ENCODE data around the gene INTS11.

Gene INTS11

DNA sequence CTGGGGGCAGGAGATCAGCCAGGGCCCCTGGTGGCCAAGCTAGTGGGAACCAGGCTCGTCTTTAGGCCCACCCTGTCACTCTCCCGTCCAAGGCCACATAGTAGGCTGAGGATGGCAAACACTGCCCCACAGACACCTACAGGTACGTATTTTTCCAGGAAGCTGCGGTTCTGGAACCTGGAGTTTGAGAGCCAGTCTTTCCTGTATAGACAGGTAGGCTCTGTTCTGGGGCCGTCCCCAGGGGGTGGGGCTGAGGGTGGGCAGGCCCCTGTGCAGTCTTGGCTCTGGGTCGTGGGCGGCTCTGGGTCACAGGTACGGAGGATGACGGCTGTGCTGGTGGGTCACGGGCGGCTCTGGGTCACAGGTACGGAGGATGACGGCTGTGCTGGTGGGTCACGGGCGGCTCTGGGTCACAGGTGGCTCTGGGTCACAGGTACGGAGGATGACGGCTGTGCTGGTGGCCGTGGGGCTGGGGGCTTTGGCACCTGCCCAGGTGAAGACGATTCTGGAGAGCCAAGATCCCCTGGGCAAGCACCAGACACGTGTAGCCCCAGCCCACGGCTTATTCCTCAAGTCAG lies 13.9 kb downstream of the INTS11 start:
- ATAC-seq = no peak

DNA sequence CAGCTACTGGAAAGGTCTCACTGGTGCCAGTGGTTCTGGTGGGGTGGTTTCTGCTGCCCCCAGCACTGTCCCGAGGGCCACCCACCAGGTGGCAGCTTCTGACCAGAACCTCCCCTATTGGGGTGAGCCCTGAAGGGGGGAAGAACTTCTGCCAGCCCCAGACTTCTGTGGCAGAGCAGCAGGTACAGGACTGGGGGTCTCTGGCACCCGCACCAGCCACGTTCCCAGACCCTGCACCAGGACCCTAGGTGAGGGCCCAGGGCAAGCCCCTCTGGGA lies 14.4 kb downstream of the INTS11 start:
- ATAC-seq = no peak
- Mint-ChIP-seq H3K4me3 (peak overlapping the region; percentile 75), H3K27ac (no peak overlapping the region), H3K36me3 (ENCODE audit: low read depth) (peaks cover 4% of the 10 kb centered on the region), H3K9me3 (no peaks in the 10 kb centered on the region), H3K27me3 (no peaks in the 10 kb centered on the region), H3K4me1 (peaks cover 19% of the 10 kb centered on the region)
- DNase-seq = no peak

More for the DNA sequence above, 13.9 kb downstream of the INTS11 start:
- Mint-ChIP-seq H3K27me3 (no peaks in the 10 kb centered on the region), H3K27ac (no peak overlapping the region), H3K4me1 (peaks cover 16% of the 10 kb centered on the region), H3K9me3 (no peaks in the 10 kb centered on the region), H3K36me3 (ENCODE audit: low read depth) (peaks cover 4% of the 10 kb centered on the region), H3K4me3 (peak overlapping the region; percentile 50)
- no peak for DNase-seq

DNA sequence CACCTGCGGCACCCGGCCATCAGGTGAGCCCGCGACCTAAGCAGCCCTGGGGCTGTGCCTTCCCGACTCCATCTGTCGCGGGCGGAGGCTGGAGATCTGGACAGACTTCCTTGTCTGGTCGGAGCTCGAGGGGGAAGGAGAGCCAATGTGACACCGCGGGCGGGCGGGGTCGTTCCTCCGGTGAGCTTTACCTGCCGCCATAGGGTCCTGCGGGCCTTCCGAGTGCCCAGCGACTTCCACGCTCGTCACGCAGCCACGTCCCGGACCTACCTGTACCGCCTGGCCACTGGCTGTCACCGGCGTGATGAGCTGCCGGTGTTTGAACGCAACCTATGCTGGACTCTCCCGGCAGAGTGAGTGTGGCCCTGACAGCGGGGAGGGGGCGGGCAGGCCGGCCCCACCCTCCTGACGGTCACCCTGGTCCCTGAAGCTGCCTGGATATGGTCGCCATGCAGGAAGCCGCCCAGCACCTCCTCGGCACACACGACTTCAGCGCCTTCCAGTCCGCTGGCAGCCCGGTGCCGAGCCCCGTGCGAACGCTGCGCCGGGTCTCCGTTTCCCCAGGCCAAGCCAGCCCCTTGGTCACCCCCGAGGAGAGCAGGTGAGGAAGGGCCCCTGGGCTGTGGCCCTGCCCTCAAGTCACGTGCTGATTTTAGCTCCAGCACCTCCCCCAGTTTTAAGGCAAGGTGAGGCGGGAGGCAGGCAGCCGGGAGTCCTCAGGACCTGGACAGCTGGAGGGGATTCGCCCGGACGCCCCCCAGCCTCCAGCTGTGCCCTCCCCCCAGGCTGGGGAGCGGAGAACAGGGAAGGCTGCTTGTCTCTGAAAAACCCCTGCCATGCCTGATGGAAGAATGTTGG lies 15.0 kb downstream of the INTS11 start:
- Mint-ChIP-seq H3K36me3 (ENCODE audit: low read depth) (peaks cover 3% of the 10 kb centered on the region), H3K27me3 (no peaks in the 10 kb centered on the region), H3K4me3 (peak overlapping the region; percentile 75), H3K27ac (peak overlapping the region; percentile 35), H3K4me1 (peaks cover 23% of the 10 kb centered on the region), H3K9me3 (no peaks in the 10 kb centered on the region)
- DNase-seq (peak; percentile 34), ATAC-seq (no peak)

DNA sequence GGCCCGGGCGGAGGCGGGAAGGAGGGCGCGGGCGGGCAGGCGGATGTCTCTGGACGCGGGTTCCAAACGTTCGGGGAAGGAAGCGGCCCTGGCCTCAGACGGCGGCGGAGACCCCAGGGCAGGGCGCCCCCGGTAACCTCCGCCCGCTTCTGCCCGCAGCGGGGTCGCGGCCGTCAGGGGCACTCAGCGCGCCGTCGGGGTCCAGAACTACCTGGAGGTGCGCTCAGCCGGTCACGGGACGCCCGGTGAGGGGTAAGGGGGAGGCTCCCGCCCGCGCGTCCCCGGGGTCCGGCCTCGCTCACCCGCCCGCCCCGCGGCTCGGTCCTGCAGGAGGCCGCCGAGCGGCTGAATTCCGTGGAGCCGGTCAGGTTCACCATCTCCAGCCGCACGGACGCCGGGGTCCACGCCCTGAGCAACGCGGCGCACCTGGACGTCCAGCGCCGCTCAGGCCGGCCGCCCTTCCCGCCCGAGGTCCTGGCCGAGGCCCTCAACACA lies 15.7 kb downstream of the INTS11 start:
- Mint-ChIP-seq H3K36me3 (ENCODE audit: low read depth) (peaks cover 2% of the 10 kb centered on the region), H3K4me3 (peak overlapping the region; percentile 80), H3K27me3 (no peaks in the 10 kb centered on the region), H3K27ac (peak overlapping the region; percentile 56), H3K4me1 (peaks cover 23% of the 10 kb centered on the region), H3K9me3 (no peaks in the 10 kb centered on the region)
- ATAC-seq (no peak), DNase-seq (no peak)

DNA sequence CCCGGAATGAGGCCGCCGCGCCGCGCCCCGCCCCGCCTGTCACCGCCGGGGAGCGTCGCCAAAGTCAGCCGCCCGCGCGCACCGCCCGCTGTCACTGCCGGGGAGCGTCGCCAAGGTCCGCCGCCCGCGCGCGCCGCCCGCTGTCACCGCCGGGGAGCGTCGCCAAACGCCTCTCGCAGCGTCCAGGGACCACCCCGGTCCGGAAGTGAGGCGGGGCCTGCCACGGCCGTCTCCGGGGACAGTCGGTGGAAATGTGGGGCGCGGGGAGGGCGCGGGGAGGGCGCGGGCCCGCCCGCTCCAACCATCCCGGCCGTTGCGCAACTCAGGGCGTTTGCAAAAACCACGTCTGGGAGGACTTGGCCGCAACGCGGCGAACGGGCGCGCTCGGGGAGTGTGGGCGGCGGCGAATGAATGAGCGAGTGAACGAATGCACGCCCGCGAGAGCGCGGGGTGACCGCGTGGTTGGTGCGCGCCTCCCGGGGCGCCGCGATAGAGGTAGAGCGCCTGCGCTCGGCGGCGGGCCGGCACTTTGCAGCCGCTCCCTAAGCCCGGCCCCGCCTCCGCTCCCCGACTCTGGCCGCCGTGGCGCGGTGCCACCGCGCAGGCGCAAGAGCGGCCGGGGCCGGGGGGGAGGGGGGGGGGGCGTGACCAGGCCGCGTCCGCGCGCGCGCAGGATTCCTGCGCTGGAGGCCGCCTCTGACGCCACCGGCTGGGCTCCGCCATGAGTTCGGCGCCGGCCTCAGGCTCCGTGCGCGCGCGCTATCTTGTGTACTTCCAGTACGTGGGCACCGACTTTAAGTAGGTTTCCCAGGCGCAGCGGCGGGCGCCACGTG lies 16.3 kb downstream of the INTS11 start, which contains the start of the genes ACAP3 and PUSL1:
Gene ACAP3, minus strand, starts transcription at position 8 of the 833 bp plus-strand sequence. CDS start 115 bp downstream, outside the sequence.
Gene PUSL1, plus strand, starts transcription at position 675 of the 833 bp plus-strand sequence. Its CDS starts 47 bp downstream, at position 722.
- Mint-ChIP-seq H3K27me3 (no peaks in the 10 kb centered on the region), H3K27ac (peak within 1 kb of the TSS; percentile 79), H3K9me3 (no peaks in the 10 kb centered on the region), H3K4me1 (peaks cover 23% of the 10 kb centered on the region), H3K36me3 (ENCODE audit: low read depth) (no peaks in the 10 kb centered on the region), H3K4me3 (peak within 1 kb of the TSS; percentile 83)
- ATAC-seq = peak; percentile 69
- DNase-seq = peak; percentile 91

DNA sequence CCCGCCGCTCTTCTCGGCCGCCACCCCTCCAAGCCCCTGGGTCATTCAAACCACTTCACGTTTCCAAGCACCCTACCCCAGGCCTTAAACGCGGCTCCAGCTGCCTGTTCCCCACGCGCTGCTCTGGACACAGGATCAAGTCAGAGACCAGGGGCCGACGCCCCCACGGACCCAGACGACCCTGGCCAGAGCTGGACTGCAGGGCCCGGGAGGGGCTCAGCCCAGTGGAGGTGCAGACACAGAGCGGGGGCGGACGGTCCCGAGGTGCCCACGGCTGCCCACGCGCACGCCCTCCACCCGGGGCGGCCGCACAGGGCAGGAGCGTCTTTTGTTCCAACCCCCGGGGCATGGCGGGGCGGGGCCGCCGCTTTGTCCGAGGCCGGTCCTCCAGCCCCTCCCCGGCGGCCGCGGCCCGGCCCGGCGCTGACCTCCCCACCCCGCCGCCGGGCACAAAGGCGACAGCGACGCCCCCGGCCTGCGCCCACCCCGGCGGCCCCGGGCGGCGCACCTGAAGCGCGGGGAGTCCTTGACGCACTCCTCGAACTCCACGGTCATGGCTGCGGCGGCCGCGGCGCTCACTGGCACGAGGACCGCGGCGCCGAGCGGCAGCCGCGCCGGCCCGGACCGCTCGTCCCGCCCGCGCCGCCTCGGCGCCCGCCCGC lies 17.1 kb downstream of the INTS11 start:
- H3K4me3 Mint-ChIP-seq = peak overlapping the region; percentile 83
- peak overlapping the region; percentile 42 for H3K27ac Mint-ChIP-seq
- ATAC-seq (no peak), DNase-seq (no peak)
- no peaks in the 10 kb centered on the region for H3K9me3 Mint-ChIP-seq
- H3K4me1 Mint-ChIP-seq = peaks cover 23% of the 10 kb centered on the region
- no peaks in the 10 kb centered on the region for H3K27me3 Mint-ChIP-seq
- H3K36me3 Mint-ChIP-seq (ENCODE audit: low read depth) = no peaks in the 10 kb centered on the region

DNA sequence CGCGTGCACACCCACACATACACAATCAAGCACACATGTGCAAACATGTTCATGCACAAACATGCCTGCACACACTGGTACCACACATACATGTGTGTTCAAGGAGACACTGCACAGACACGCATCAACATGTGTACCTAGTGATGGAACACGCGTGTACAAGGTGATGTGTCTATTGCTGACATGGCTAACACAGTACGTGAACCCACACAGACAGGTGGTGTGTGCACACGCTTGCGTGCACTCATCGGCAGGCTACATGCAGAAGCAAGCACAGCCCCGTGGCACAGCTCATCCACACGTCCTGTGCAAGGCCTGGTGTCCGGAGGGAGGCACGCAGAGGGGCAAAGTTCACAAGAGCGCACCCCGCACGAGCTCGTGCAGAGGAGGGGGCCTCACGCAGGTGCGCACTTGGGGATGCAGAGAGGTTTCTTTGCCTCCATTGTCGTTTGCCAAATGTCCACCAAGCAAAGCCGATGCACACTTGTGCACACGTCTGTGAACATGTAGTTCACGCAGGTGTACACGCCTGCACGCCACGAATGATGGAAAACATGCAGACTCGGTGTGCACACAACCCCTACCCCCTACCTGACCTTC lies 17.7 kb downstream of the INTS11 start:
- Mint-ChIP-seq H3K9me3 (no peaks in the 10 kb centered on the region), H3K36me3 (ENCODE audit: low read depth) (no peaks in the 10 kb centered on the region), H3K4me1 (peaks cover 23% of the 10 kb centered on the region), H3K27me3 (no peaks in the 10 kb centered on the region), H3K4me3 (peak overlapping the region; percentile 83), H3K27ac (peak overlapping the region; percentile 42)
- ATAC-seq (no peak), DNase-seq (no peak)

DNA sequence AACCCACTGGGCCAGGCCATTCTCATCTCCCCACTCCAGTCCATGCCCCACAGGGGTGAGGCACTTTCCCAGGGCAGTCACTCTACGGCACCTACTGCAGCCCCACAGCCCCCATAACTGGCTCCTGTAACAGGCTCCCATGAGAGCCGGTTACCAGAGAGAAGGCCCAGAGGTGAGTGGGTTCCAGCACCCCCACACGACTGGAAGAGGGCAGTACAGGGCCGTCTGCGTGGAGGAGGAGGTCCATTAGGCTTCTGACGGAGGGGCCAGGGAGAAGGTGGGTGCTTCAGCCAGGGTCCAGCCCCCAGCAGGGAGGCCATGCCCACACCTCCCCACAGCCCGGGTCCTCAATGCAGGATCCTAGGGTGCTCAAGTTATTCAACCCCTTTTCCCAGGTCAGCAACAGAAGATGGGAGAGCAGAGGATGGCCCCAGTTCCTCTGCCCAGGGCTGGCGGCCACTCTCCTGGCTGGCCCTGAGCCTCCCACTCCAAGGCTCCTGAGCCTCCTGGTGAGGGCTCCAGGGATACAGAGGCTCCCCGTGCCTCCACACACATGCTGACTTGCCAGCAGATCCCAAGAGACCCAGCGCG lies 18.3 kb downstream of the INTS11 start:
- peaks cover 23% of the 10 kb centered on the region for H3K4me1 Mint-ChIP-seq
- DNase-seq = peak; percentile 36
- ATAC-seq = no peak
- H3K9me3 Mint-ChIP-seq = no peaks in the 10 kb centered on the region
- H3K4me3 Mint-ChIP-seq = peak overlapping the region; percentile 83
- no peaks in the 10 kb centered on the region for H3K27me3 Mint-ChIP-seq
- no peaks in the 10 kb centered on the region for H3K36me3 Mint-ChIP-seq (ENCODE audit: low read depth)
- H3K27ac Mint-ChIP-seq = peak overlapping the region; percentile 77

DNA sequence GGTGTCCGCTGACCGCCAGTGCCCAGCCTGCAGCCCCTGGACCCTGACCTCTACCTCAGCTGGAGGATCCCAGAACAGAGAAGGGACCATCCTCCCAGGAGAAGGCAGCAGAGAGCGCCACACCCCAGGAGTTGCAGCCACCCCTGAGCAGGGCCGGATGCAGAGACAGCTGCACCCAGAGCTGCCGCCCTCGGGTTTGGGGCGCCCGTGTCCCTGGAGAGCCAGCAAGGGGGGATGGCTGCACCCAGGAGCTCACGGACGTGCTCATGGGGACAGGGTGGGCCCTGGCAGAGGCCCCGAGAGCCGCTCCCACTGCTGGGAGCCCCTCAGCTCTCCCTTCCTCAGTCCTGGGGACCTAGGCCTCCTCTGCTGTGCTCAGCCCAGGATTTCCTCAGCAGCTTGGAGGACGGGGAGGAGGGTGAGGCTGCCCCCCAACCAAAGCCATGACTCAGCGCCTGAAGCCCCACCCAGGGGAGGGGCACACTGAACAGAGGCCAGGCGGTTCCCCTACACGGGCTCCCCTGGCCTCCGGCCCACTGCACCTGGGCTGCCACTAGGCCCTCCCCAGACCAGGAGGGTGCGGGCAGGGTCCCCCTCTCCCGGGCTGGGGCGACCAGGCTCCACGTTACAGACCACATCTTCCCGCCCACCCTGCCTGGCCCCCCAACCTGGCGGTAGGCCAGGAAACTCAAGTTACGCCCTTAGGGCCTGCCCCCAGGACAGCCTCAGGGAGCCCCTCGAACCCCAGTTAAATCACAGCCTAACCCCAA lies 19.0 kb downstream of the INTS11 start:
- peak; percentile 78 for DNase-seq
- Mint-ChIP-seq H3K4me1 (peaks cover 23% of the 10 kb centered on the region), H3K4me3 (peak overlapping the region; percentile 83), H3K9me3 (no peaks in the 10 kb centered on the region), H3K27ac (peak overlapping the region; percentile 77), H3K36me3 (ENCODE audit: low read depth) (no peaks in the 10 kb centered on the region), H3K27me3 (no peaks in the 10 kb centered on the region)
- ATAC-seq = peak; percentile 45

DNA sequence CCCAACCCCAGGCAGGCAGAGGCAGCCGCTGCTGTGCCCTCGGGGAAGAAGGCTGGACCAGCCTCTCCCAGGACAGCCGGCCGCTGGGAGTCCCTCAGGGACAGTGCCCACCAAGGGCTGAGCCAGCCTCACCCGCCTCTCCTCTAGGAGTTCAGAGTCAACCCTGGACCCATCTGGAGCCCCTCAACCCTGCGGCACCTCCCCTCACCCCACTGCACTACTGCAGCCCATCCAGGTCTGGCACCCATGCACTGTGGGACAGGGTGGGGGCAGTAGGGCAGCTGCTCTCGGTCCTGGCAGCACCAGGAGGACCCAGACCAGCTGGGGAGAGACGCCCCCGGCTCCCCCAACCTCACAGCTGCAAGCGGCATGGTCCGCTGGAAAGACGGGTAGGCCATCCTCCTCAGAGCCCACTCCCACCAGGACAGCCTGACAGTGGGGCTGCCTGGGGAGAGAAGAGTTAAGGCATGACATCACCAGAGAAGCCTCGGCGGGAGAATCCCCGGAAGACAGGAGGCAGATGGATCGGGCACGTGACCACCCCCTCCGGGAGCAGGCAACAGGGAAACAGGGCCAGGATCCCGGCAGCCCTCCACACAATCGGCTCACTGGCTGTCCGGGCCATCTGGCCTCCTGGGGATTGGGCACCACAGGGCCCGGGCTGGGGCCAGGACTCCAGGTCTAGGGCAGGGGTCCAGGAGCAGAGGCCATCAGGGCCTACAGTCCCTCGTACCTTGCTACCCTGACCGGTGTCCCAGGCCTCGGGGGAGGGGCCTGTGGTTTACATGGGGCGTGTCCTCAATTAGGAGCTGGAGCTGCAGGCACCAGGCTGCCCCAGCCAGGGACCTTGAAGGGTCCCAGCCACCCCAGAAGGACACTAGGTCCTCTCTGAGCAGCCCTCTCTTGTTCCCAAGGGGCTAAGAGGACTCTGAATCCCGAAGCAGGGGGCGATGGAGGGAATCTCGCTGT lies 19.8 kb downstream of the INTS11 start:
- no peak for DNase-seq
- peaks cover 23% of the 10 kb centered on the region for H3K4me1 Mint-ChIP-seq
- peak overlapping the region; percentile 83 for H3K4me3 Mint-ChIP-seq
- no peaks in the 10 kb centered on the region for H3K9me3 Mint-ChIP-seq
- no peak for ATAC-seq
- no peaks in the 10 kb centered on the region for H3K27me3 Mint-ChIP-seq
- no peaks in the 10 kb centered on the region for H3K36me3 Mint-ChIP-seq (ENCODE audit: low read depth)
- no peak overlapping the region for H3K27ac Mint-ChIP-seq

DNA sequence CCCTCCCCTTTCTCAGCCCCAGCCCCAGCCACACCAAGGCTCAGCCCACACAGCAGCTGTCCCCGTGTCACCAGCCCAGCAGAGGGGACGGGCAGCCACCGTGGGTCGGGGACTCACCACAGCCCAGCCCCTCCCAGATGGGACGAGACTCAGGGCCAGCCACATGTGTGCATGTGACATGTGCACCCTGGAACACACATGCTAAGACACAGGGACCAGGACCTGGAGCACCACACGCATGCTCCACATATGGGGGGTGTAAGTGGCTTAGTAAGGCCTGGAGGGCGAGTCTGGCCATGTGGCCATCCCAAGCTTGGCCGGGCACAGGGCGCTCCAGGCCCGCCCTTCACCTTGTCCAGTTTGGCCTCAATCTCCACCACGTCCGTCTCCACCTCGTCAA lies 20.7 kb downstream of the INTS11 start:
- no peak overlapping the region for H3K27ac Mint-ChIP-seq
- H3K36me3 Mint-ChIP-seq (ENCODE audit: low read depth) = no peaks in the 10 kb centered on the region
- DNase-seq = no peak
- no peak for ATAC-seq
- no peaks in the 10 kb centered on the region for H3K9me3 Mint-ChIP-seq
- H3K27me3 Mint-ChIP-seq = no peaks in the 10 kb centered on the region
- peaks cover 23% of the 10 kb centered on the region for H3K4me1 Mint-ChIP-seq
- H3K4me3 Mint-ChIP-seq = no peak overlapping the region

DNA sequence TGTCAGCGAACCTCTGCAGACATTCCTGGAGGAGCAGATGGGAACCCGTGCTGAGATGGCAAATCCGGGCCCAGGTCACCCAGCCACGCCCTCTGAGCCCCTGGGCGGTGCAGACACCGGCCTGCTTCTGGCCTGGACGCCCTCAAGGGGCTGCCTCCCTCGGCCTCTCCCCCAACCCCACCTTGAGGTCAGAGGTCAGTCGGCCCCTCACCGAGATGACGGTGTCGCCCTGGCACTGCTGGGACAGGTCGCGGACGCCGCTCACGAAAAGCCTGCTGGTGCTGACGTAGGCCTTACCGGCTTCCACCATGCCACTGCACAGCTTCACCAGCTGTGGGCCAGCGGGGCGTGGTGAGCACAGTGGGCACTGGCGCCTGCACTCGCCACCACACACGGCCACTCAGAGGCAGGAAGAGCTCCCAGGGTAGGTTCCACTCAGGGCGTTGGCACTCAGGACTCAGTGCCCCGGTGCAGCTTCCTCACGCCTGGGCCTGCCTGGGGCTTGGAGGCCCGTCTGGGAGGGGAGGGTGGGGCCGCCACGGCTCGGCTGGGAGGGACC lies 21.4 kb downstream of the INTS11 start:
- Mint-ChIP-seq H3K9me3 (no peaks in the 10 kb centered on the region), H3K4me1 (peaks cover 23% of the 10 kb centered on the region), H3K27me3 (no peaks in the 10 kb centered on the region), H3K27ac (no peak overlapping the region), H3K36me3 (ENCODE audit: low read depth) (no peaks in the 10 kb centered on the region), H3K4me3 (no peak overlapping the region)
- ATAC-seq = no peak
- no peak for DNase-seq

All from activated naive CD8-positive, alpha-beta T cell treated with anti-CD3 and anti-CD28 coated beads, Interleukin-2, amount 50 U/mL, for 24 hours (primary cell).